Measurements from ENCODE around the gene CYP20A1. TPM values are rescaled to one million over a fixed set of nuclear protein-coding genes. Genes with fewer than 3 reads are reported as not detected.
"Not testable (repeated sequence)": the region's sequence is repeated elsewhere in the genome, so short reads cannot be mapped to it uniquely, and the experiment has no call there.

The CYP20A1 gene
- total RNA-seq, 6 experiments from 2014 or later = 18.0 to 20.3 (median 18.4) TPM

GRCh38 chr2:203240491-203240890, 1.7 kb downstream of the CYP20A1 start:
- TF ChIP-seq CTCF (IDR thresholded peaks at IDR 0.05) = no peak
- no peak for DNase-seq
- H3K36me3 Mint-ChIP-seq (ENCODE audit: low read depth) = peaks cover 42% of the 10 kb centered on the region
- H3K9me3 Mint-ChIP-seq = no peaks in the 10 kb centered on the region
- H3K27me3 Mint-ChIP-seq (ENCODE audit: insufficient read depth) = peaks cover 2% of the 10 kb centered on the region; the same call in 1 of the 2 replicates
- H3K4me3 Mint-ChIP-seq = peak overlapping the region; percentile 97
- H3K4me1 Mint-ChIP-seq (ENCODE audit: low read depth) = peaks cover 16% of the 10 kb centered on the region
- 0 out of 2 replicates have a peak overlapping the region, but pooled peaks have one; percentile 18 for H3K27ac Mint-ChIP-seq

- Mint-ChIP-seq H3K27me3 (ENCODE audit: insufficient read depth) (peaks cover 2% of the 10 kb centered on the region; the same call in 1 of the 2 replicates), H3K4me1 (ENCODE audit: low read depth) (peaks cover 16% of the 10 kb centered on the region), H3K4me3 (no peak overlapping the region), H3K9me3 (no peaks in the 10 kb centered on the region), H3K36me3 (ENCODE audit: low read depth) (peaks cover 46% of the 10 kb centered on the region), H3K27ac (no peak overlapping the region)
- DNase-seq = no peak
- no peak for TF ChIP-seq CTCF (IDR thresholded peaks at IDR 0.05)
Observed at GRCh38 chr2:203242518-203242917, 3.7 kb downstream of the CYP20A1 start.

GRCh38 chr2:203246646-203247045, 7.8 kb downstream of the CYP20A1 start:
- no peak for TF ChIP-seq CTCF (IDR thresholded peaks at IDR 0.05)
- Mint-ChIP-seq H3K9me3 (no peaks in the 10 kb centered on the region), H3K36me3 (ENCODE audit: low read depth) (peaks cover 27% of the 10 kb centered on the region), H3K4me1 (ENCODE audit: low read depth) (no peaks in the 10 kb centered on the region), H3K27me3 (ENCODE audit: insufficient read depth) (no peaks in the 10 kb centered on the region; the same call in 1 of the 2 replicates), H3K4me3 (no peak overlapping the region), H3K27ac (no peak overlapping the region)
- no peak for DNase-seq

- TF ChIP-seq CTCF (IDR thresholded peaks at IDR 0.05) = no peak
- Mint-ChIP-seq H3K36me3 (ENCODE audit: low read depth) (peaks cover 27% of the 10 kb centered on the region), H3K27me3 (ENCODE audit: insufficient read depth) (no peaks in the 10 kb centered on the region), H3K9me3 (no peaks in the 10 kb centered on the region), H3K27ac (no peak overlapping the region), H3K4me3 (no peak overlapping the region), H3K4me1 (ENCODE audit: low read depth) (no peaks in the 10 kb centered on the region)
- DNase-seq = no peak
Observed at GRCh38 chr2:203252818-203253217, 14.0 kb downstream of the CYP20A1 start.

GRCh38 chr2:203253422-203254095, 14.7 kb downstream of the CYP20A1 start:
- H3K27me3 Mint-ChIP-seq (ENCODE audit: insufficient read depth); H3K4me3 Mint-ChIP-seq: not testable (repeated sequence)

GRCh38 chr2:203261326-203262159, 22.7 kb downstream of the CYP20A1 start:
- Mint-ChIP-seq H3K27ac (no peak overlapping the region), H3K27me3 (ENCODE audit: insufficient read depth) (no peaks in the 10 kb centered on the region), H3K36me3 (ENCODE audit: low read depth) (peaks cover 9% of the 10 kb centered on the region; the same call in 1 of the 2 replicates), H3K4me1 (ENCODE audit: low read depth) (no peaks in the 10 kb centered on the region), H3K9me3 (no peaks in the 10 kb centered on the region), H3K4me3 (no peak overlapping the region)
- no peak for DNase-seq
- TF ChIP-seq CTCF (IDR thresholded peaks at IDR 0.05) = no peak

More at GRCh38 chr2:203253422-203254095, 14.7 kb downstream of the CYP20A1 start:
- H3K36me3 Mint-ChIP-seq (ENCODE audit: low read depth) = peaks cover 27% of the 10 kb centered on the region
- not testable (repeated sequence) for H3K4me1 Mint-ChIP-seq (ENCODE audit: low read depth); H3K9me3 Mint-ChIP-seq; DNase-seq; H3K27ac Mint-ChIP-seq
